ENCODE data around the gene PPIL4.

Gene PPIL4, protein sequence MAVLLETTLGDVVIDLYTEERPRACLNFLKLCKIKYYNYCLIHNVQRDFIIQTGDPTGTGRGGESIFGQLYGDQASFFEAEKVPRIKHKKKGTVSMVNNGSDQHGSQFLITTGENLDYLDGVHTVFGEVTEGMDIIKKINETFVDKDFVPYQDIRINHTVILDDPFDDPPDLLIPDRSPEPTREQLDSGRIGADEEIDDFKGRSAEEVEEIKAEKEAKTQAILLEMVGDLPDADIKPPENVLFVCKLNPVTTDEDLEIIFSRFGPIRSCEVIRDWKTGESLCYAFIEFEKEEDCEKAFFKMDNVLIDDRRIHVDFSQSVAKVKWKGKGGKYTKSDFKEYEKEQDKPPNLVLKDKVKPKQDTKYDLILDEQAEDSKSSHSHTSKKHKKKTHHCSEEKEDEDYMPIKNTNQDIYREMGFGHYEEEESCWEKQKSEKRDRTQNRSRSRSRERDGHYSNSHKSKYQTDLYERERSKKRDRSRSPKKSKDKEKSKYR

DNA sequence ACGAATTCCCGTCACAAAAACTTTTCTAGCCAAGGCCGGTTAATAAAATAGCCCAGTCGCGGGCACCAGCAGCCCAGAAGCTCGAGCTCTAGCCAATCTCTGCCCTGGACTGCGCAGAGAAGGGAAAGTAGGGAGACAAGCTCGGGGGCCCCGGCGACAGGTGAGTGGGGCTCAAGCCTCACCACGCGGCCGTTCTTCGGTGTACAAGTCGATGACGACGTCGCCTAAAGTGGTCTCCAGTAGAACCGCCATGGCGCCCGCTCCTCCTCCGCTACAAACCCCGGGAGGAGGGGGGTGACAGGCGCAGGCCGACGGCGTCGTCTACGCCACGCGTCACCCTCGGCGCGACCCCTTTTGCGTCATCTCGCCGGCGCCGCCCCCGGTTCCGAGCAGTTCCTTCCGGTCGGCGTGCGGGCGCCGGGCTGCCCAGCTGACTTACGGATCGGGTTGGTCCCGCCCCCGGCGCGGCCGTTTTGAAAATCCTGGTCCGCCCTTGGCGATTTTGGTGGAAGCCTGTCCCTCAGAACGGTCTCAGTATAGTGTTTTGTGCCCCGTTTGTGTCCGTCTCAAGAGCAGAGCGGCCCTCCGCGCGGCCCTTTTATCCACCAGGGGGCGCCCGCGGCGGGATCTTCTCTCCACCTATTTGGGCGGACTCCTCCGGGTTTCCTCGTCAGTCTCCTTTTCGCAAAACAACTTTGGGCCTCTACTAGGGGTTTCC, at the start of gene PPIL4:
PPIL4 (minus strand) TSS at position 290 of the 718 bp plus-strand sequence; CDS start at position 252, 38 bp downstream.
- peak; percentile 87 to 95 (median 91) for DNase-seq (ENCODE audit: low read depth in 3 of 3, low spot score in 1 of 3)

DNA sequence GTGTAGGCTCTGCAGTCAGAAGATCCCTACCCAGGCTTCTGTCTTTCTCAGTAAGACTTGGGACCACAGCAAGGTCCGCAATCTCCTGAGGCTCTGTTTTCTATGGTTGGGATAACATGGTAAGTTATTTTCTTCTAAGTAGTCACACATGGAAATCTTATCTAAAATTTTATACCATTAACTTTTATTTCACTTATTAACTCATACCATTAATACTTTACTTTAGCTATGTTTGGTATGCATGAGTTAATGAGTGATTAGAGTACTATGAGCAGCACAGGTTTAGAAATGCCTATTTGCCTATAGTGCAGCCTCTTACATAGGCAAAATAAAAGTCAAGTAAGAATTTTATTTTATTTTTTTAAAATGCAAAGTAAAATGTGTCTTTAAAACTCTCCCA, 47.6 kb upstream of the PPIL4 start:
- DNase-seq (ENCODE audit: low read depth in 3 of 3, low spot score in 1 of 3) = no peak

DNA sequence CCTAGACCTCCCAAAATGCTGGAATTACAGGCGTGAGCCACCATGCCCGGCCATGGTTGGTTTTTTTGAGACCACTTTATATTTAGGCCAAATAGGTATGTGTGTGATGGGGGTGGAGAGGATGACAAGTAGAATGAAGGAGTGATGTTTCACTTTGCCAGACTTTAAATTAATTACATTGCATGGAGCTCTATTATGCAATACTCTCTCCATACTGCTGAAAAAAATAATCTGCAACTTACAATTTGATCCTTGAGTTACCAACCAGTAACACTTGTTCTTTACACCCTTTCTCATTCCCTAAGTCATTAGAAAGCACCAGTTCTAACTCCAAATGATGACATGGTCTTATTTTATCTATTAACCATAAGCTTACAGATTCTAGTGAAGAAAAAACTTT, 47.1 kb upstream of the PPIL4 start:
- DNase-seq (ENCODE audit: low read depth in 3 of 3, low spot score in 1 of 3) = no peak

DNA sequence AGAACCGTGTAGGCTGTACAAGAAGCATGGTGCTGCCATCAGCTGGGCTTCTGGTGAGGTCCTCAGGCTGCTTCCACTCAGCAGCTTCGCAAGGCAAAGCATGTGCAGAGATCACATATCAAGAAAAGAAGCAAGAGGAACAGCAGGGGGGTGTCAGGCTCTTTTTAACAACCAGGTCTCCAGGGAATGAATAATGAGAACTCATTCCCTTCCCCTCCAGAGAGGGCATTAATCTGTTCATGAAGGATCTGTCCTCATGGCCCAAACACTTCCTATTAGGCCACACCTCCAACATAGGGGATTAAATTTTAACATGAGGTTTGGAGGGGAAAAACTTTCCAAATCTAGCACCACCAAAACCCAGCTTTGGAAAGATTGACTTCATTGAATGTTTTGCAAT, 40.3 kb upstream of the PPIL4 start:
- no peak for DNase-seq (ENCODE audit: low read depth in 3 of 3, low spot score in 1 of 3)

DNA sequence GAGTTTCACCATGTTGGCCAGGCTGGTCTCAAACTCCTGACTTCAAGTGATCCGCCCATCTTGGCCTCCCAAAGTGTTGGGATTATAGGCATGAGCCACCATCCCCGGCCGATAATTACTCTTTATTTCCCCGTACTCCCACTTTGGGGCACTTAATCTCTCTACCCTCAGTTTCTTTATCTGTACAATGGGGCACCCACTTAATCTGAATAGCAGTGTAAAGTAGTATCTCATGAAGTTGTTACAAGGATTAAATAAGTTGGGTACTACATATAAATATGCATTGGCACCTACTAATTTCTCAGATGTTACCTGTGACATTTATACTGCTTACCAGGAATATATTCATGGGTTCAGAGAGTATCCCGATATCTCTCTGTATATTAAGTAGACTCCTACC, 35.5 kb upstream of the PPIL4 start:
- DNase-seq (ENCODE audit: low read depth in 3 of 3, low spot score in 1 of 3) = no peak

DNA sequence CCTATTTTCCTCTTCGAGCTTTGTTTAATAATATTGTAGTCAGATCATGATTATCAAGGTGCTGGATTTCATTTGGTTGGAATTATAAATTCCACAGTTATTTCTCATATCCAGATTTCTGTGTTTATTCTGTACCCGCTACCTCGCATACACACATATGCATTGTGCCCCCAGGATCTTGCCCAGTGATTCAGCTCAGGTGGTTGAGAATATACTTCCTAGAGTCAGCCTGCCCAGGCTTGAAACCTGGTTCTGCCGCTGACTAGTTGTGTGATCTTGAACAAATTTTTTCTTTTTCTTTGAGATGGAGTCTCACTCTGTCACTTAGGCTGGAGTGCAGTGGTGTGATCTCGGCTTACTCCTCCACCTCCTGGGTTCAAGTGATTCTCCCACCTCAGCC, 35.0 kb upstream of the PPIL4 start:
- DNase-seq (ENCODE audit: low read depth in 3 of 3, low spot score in 1 of 3) = no peak

DNA sequence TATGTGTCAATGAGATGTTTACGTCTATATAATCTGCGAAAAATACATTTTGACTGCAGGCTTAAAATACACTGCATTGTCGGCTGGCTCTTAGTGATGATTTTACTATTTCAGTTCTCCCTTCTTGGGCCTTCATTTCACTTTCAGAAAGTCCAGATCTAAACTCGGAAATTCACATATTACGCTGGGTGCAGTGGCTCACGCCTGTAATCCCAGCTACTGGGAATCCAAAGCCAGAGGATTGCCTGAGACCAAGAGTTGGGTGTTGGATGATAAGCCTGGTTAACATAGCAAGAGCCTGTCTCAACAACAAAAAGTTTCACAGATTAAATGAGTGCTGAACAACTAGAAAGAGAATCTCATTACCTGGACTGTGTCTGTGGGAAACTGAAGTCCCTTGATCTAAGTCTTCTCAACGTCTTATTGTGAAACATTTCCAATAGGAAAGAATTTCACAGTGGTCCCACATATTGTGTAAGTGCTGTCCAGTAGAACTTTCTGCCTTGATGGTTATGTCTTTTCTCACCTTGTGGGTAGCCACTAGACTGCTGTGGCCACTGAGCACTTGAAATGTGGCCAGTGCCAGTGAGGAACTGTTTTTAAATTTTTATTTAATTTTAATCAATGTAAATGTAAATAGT, 22.2 kb upstream of the PPIL4 start:
- no peak for DNase-seq (ENCODE audit: low read depth in 3 of 3, low spot score in 1 of 3)

DNA sequence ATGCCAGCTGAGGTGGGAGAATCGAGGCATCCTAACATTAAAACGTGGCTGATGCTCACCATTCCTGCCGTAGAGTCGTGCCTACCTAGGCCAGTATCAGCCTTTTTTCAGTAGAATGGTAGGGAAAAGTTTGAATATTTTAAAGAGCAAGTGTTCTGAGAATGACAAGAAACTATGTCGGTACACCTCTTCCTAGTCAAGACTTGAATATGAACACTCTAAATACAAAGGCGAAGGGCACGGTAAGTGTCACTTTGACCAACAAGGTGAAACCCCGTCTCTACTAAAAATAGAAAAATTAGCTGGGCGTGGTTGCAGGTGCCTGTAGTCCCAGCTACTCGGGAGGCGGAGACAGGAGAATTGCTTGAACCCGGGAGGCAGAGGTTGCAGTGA, 21.3 kb upstream of the PPIL4 start:
- no peak for DNase-seq (ENCODE audit: low read depth in 3 of 3, low spot score in 1 of 3)

DNA sequence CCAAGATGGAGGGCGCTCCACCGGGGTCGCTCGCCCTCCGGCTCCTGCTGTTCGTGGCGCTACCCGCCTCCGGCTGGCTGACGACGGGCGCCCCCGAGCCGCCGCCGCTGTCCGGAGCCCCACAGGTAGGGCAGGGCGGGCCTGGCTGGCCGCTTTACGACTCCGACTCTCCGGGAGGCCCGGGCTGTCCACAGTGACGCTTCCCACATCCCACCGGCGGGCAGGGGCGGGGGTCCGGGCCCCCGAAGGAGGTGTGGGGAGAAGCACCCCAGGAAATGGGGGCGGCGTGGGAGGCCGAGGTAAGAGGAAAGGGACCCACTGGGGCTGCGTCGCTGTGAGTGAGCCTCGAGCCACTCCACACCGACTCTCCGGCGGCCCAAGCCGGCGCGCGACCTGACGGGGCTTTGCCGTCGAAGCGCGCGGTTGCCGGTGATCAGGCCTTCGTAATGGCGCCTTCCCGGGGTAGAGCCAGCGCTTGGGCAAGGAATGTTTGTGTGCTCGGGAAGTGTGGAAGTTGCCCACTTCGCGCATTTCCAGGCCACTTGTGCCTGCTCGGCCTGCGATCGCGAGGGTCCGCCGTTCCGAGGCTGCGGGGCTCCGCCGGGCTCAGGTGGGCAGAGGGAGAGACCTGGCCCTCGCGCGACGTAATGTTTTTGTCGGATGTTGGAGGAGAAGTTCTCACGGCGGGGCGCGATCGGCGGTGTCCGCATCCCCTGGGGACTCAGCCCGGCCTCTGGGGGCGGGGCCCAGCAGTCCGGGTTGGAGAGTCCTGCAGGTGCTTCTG, 20.8 kb upstream of the PPIL4 start:
- DNase-seq (ENCODE audit: low read depth in 3 of 3, low spot score in 1 of 3) = peak in 1 of 3 donors; percentile 43

DNA sequence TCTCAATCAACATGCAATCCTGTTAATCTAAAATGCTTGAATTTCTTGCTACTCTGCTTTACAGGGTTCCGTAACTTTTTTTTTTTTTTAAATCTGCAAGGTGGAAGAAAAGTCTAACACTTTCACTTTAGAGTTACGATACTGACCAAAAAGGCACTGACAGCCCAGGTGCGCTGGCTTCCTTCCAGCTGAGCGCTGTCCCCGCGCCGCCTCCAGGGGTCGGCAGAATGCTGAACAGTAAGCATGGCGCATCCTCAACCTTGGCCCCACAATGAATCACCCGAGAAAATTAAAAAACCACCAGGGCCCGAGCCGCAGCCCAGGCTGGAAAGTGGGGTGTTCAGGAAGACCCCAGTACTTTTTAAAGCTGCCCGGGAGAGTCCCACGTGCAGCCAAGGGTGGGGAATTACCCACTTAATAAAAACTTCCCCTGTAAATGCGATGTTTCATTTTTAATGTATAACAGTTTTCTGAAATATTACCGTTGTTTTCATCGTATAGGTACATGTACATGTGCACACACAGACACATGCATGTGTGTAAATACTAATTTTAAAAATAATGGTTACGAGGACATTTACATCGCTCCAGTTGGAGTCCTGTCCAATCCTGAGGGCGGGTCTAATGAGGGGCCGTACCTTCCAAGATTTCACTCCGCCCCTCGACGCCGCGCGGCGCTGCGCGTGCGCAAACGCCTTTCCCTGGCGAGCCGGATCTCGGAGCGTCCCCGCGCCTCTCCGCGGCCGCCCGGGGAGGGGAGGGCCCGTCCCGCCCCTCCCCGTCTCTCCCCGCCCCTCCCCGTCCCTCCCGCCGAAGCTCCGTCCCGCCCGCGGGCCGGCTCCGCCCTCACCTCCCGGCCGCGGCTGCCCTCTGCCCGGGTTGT, 19.9 kb upstream of the PPIL4 start, which contains the start of gene GINM1:
GINM1 (plus strand) TSS at position 849 of the 883 bp plus-strand sequence. CDS start 40 bp downstream, outside the sequence.
- DNase-seq (ENCODE audit: low read depth in 3 of 3, low spot score in 1 of 3) = peak; percentile 85 to 95 (median 94)

DNA sequence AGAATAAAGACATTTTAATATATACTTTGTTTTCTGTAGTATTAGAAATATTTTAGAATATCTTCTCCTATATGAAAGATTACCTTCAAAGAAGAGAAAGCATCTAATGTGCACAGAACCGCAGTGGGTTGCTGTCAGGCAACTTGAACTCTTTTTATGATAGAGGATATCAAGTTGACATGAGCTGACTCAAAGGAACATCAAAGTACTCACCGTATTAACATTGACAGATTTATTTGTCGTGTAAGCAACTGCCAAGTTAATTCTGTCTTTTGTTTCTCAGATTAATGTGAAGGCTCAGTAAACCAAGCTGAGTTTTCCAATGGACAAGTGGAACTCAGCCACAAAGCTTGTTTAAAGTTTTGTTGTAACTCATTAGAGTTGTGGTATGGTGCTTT, 18.1 kb upstream of the PPIL4 start:
- no peak for DNase-seq (ENCODE audit: low read depth in 3 of 3, low spot score in 1 of 3)

DNA sequence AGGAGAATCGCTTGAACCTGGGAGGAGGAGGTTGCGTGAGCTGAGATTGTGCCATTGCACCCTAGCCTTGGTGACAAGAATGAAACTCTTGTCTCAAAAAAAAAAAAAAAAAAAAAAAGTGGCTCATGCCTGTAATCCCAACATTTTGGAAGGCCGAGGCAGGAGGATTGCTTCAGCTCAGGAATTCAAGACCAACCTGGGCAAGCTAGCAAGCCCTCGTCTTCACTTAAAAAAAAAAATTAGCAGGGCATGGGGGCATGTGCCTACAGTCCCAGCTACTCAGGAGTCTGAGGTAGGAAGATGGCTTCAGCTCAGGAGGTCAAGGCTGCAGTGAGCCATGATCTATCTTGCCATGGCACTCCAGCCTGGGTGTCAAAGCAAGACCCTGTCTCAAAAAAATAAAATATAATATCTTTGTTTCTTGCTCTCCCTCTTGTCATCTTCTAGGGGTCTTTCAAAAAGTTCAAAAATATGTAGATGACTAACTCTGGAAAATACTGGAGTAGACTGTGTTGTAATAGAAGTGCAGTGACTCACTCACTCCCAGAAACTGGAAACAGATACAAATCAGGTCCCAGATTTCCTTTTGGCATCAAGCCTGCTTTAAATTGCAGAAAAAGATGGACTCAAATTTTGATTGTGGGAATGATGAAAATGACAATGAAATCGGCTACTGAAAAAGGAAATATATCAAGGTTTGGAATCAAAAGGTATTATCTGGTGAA, 17.5 kb upstream of the PPIL4 start:
- DNase-seq (ENCODE audit: low read depth in 3 of 3, low spot score in 1 of 3) = no peak

DNA sequence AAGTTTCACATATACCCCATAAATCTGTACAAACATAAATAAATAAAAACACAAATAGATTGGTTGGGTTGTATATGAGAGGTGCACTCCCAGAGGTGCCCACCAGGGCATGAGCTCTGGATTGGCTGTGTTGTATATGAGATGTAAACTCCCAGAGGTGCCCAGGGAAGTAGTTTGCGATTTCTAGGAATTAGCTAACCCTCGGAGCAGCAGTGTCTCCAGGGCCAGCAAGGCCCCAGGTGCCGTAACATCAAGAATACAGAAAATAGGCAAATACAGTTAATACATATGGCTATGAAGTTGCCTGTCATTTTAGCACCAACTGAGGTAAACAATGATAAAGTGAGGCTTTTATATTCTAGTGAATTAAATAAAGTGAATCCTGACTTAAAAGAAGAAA, 14.9 kb upstream of the PPIL4 start:
- DNase-seq (ENCODE audit: low read depth in 3 of 3, low spot score in 1 of 3) = no peak

DNA sequence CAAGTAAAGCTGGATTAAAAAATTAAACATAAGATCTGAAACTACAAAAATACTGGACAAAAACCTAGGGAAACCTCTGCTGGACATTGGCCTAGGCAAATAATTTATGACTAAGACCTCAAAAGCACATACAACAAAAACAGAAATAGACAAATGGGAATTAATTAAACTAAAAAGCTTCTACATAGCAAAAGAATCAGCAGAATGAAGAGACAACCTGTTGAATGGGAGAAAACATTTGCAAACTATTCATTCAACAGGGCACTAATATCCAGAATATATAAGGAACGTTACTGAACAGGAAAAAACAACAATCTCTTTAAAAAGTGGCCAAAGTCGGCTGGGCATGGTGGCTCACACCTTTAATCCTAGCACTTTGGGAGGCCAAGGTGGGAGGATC, 13.5 kb upstream of the PPIL4 start:
- DNase-seq (ENCODE audit: low read depth in 3 of 3, low spot score in 1 of 3) = no peak

DNA sequence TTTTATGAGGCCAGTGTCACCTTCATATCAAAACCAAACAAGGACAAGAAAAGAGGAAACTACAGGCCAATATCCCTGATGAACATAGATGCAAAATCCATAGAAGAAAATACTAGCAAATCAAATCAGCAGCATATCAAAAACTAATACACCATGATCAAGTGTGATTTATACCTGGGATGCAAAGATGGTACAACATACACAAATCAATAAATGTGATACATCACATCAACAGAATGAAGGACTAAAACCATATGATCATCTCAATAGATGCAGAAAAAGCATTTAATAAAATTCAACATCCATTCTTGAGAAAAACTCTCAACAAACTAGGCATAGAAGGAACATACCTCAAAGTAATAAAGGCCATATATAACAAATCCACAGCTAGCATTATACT, 12.2 kb upstream of the PPIL4 start:
- DNase-seq (ENCODE audit: low read depth in 3 of 3, low spot score in 1 of 3) = no peak

DNA sequence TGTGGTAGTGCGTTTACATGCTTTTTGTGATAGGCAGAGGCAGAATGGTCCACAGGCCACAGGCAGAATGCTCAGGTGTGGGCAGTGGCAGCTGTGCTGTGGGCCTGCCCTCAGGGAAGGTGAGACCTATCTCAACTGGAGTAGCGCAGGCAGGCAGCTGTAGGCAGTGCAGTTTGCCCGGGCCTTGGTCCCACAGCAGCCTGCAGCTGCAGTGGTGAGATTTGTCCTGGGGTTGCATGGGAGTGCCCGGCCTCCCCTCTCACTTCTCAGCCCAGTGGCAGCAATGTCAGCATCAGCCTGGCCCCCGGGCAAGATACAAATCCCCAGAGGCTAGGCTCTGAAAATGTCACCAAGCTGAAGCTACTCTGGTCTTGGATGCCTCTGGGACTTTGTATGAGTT, 6.1 kb upstream of the PPIL4 start:
- DNase-seq (ENCODE audit: low read depth in 3 of 3, low spot score in 1 of 3) = no peak

DNA sequence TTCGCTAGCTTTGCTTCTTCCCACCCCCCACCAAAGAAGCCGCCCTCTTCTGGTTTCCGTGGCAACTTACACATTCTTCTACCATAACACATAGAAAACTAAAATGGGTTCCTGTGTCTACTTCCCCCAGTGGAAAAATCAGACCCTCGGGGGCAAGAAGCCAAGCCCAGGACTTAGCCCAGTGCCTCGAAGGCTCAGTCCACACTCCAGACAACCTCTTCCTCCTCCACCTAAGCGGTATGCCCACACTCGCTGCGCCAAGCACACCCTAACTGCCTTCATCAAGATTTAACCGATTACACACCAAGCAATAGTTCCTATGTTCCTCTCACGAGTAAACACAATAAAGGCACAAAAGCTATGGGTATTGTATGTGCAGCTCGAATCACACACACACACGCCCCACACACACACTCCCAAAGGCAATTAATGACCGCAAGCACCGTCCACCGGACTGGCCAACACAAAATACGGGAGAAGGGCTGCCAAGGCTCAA, 537 bp downstream of the PPIL4 start:
- DNase-seq (ENCODE audit: low read depth in 3 of 3, low spot score in 1 of 3) = peak; percentile 22 to 46 (median 24)

DNA sequence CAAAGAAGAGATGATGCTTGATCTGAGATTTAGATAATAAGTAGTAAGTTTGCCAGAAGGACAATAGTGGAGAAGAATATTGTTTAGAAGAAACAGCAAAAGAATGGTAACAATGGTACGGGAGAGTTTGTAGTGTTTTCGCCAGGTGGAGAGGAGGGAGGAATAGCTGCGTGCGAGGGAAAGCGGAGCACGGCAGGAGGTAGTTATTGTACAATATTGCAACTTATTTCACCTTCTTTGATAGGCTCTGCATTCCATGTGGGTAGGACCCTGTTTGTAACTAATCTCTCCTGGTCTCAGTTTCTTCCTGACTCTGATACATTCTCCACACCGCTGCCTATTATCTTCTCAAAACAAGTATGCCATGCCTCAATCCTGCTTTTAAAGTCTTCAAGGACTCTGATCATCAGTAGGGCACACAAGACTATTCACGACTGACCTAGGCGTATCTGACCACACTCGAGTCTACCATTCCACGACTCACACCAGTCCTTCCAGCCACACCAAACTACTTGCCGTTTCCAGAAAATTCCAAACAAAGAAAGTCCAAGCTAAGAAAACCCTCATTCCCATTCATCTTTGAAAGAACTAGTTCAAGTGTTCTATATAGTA, 1.1 kb downstream of the PPIL4 start:
- DNase-seq (ENCODE audit: low read depth in 3 of 3, low spot score in 1 of 3) = no peak

DNA sequence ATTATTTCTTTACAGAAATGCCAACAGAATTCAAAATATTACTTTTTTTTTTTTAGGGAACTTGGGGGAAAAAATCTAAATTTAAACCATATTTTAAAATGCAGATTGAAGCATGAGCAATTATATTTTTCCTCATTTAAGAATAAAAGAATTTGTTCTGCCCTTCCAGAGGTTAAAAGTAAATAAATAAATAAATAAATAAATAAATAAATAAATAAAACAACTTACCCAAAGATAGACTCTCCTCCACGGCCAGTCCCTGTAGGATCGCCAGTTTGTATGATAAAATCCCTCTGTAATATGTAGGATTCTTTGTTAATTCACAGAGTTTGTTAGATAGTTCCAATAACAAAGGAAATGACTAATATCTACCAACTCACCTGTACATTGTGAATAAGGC, 4.7 kb downstream of the PPIL4 start:
- no peak for DNase-seq (ENCODE audit: low read depth in 3 of 3, low spot score in 1 of 3)

All from stimulated activated CD4-positive, alpha-beta T cell treated with anti-CD3 and anti-CD28 coated beads, TNF-alpha, amount 100 ng/mL, for 1 hour (primary cell).